Measurements from ENCODE around the gene SYNDIG1L. TPM values are rescaled to one million over a fixed set of nuclear protein-coding genes. Genes with fewer than 3 reads are reported as not detected.

The SYNDIG1L gene
- total and polyA plus RNA-seq, 2 of the 13 experiments (the other 11 are each of a cell fraction or from before 2014, with no cell fraction given) = 0.04 TPM; not detected in 1

GRCh38 chr14:74360163-74360562, 65.8 kb downstream of the SYNDIG1L start:
- CTCF ChIA-PET (ENCODE audit: low intra/inter-chr PET ratio, low total read pairs) = no interaction called here
- FAIRE-seq = no peak
- no peak for TF ChIP-seq ZXDC (CRISPR knock-in tag; IDR thresholded peaks at IDR 0.05)
- TF ChIP-seq ZNF501 (CRISPR knock-in tag; IDR thresholded peaks at IDR 0.05) = no peak
- TF ChIP-seq ZNF780A (CRISPR knock-in tag; IDR thresholded peaks at IDR 0.05) = no peak
- TF ChIP-seq ZNF503 (CRISPR knock-in tag; IDR thresholded peaks at IDR 0.05) = no peak
- no peak for TF ChIP-seq TCF7L2 (IDR thresholded peaks at IDR 0.05; ENCODE audit: low read depth, low read length)
- no peak for TF ChIP-seq TRAFD1 (CRISPR knock-in tag; IDR thresholded peaks at IDR 0.05; ENCODE audit: borderline replicate concordance)
- no peak for TF ChIP-seq NCOA1 (CRISPR knock-in tag; IDR thresholded peaks at IDR 0.05)
- no peak for TF ChIP-seq HOXA5 (CRISPR knock-in tag; IDR thresholded peaks at IDR 0.05)
- TF ChIP-seq ZNF710 (CRISPR knock-in tag; IDR thresholded peaks at IDR 0.05; ENCODE audit: borderline replicate concordance) = no peak
- no peak for TF ChIP-seq ARNT (IDR thresholded peaks at IDR 0.05)
- TF ChIP-seq BCL6 (CRISPR knock-in tag; IDR thresholded peaks at IDR 0.05) = no peak
- TF ChIP-seq MLXIP (CRISPR knock-in tag; IDR thresholded peaks at IDR 0.05; ENCODE audit: borderline replicate concordance) = no peak
- TF ChIP-seq ZKSCAN5 (CRISPR knock-in tag; IDR thresholded peaks at IDR 0.05) = no peak
- TF ChIP-seq FOXA3 (CRISPR knock-in tag; IDR thresholded peaks at IDR 0.05) = no peak
- TF ChIP-seq SNAPC2 (CRISPR knock-in tag; IDR thresholded peaks at IDR 0.05) = no peak

More at GRCh38 chr14:74360163-74360562, 65.8 kb downstream of the SYNDIG1L start:
- Histone ChIP-seq H3K4me3 (replicated peaks in 1 of 3; ENCODE audit: insufficient read depth in 1 of 3, low read depth in 2 of 3, low read length in 3 of 3) (no peak overlapping the region), H4K20me1 (ENCODE audit: insufficient read depth, low read length) (no peaks in the 10 kb centered on the region), H3K79me2 (ENCODE audit: insufficient read depth, low read length) (no peaks in the 10 kb centered on the region), H3K36me3 (replicated peaks in 1 of 2; ENCODE audit: control insufficient read depth in 1 of 2, insufficient read depth in 2 of 2, low read length in 2 of 2) (no peaks in the 10 kb centered on the region), H3K4me1 (ENCODE audit: insufficient read depth, low read length) (no peaks in the 10 kb centered on the region), H2AFZ (ENCODE audit: low read length) (no peak overlapping the region), H3K27me3 (ENCODE audit: control insufficient read depth in 1 of 2, insufficient read depth in 2 of 2, low read length in 2 of 2) (peaks cover 3 to 32% of the 10 kb centered on the region in 2 experiments; a peak in 3 of 5 replicates), H3K9ac (ENCODE audit: insufficient read depth, low read depth, low read length) (no peak overlapping the region), H3K4me2 (ENCODE audit: low read depth, low read length) (no peak overlapping the region), H3K27ac (ENCODE audit: extremely low read length, insufficient read depth, low read length) (no peak overlapping the region), H3K9me3 (ENCODE audit: low read length) (no peaks in the 10 kb centered on the region)
- in situ Hi-C loops (cut with HindIII; ENCODE audit: extremely low pct_ligation_motif_present, low pct_unique_long_range_greater_than_20kb) (loop anchor here (5.0 kb wide), 1 partner anchor 117 kb away; no protein-coding TSS in a partner anchor), intact Hi-C loops (cut with micrococcal nuclease; ENCODE audit: unreplicated experiment) (no loop called here)
- WGBS (ENCODE audit: low lambda C conversion rate) = 0% methylated on average over 1 of the region's 3 CpGs
- ATAC-seq (no peak), DNase-seq (ENCODE audit: low spot score) (no peak)
- POLR2A ChIA-PET = no interaction called here
- BruUV-seq (replicated peaks) = no TSS peak
